HepG2 (cell line): ENCODE results near the gene SLC6A7. TPM values are rescaled to one million over a fixed set of nuclear protein-coding genes. Genes with fewer than 3 reads are reported as not detected.

ENCODE experiments used
- ATAC-seq: fragments of 200-7000 bp; cut with Tn5 transposase; 3 replicates; pipeline ENCODE4 v1.9.1; 2020; ENCODE audit warnings: mild to moderate bottlenecking, moderate library complexity
- BruUV-seq: library from RNA; stranded (reverse); fragments of 400-500 nt; replicated peaks from 2 replicates; lab custom pipeline; 2021; lab: Mats Ljungman, UMichigan
- CTCF ChIA-PET: fragments of 300-600 bp; formaldehyde crosslinking; extraction: SDS; loops from one replicate; lab custom pipeline; 2021; ENCODE audit warnings: low total read pairs, inconsistent platforms, low intra/inter-chr PET ratio; lab: Yijun Ruan, JAX
- POLR2A ChIA-PET: fragments of 350-600 bp; sonication (Branson Sonifier 250); formaldehyde crosslinking; loops from one replicate; lab custom pipeline; 2020; ENCODE audit warnings: antibody characterized with exemption, inconsistent platforms; lab: Yijun Ruan, JAX
- DNase-seq: peaks from one replicate; pipeline ENCODE4 v3.0.0-alpha.2; 2015; ENCODE audit warnings: low spot score
- FAIRE-seq: peaks from 3 replicates; lab custom pipeline; 2011; peaks lifted over from hg19 to GRCh38; lab: Jason Lieb, UNC
- H2AFZ ChIP-seq: one replicate; pipeline ENCODE4 v1.6.1; 2011; ENCODE audit warnings: low read length, inconsistent platforms
- H3K27ac ChIP-seq: fragments of 300-600 bp; 3 replicates; pipeline ENCODE4 v1.8.0; 2011; ENCODE audit warnings: mixed run types, mild to moderate bottlenecking, mixed read lengths, low read length, inconsistent platforms; ENCODE audit not compliant: insufficient read depth; ENCODE audit errors: extremely low read length
- H3K27me3 ChIP-seq, 2 experiments: fragments of 200-600 bp in 1 of 2; 2 replicates in 1 of 2; 3 replicates in 1 of 2; pipeline versions ENCODE4 v1.6.0 to v1.8.0; 2011; ENCODE audit warnings: low read length in 2 of 2, mild to moderate bottlenecking in 2 of 2, moderate library complexity in 2 of 2, inconsistent platforms in 1 of 2; ENCODE audit not compliant: insufficient read depth in 2 of 2, control insufficient read depth in 1 of 2
- H3K36me3 ChIP-seq, 2 experiments: fragments of 200-600 bp in 1 of 2; replicated peaks in 1 of 2; 2 replicates in 1 of 2; 3 replicates in 1 of 2; pipeline versions ENCODE4 v1.5.1 to v1.8.0; 2011; ENCODE audit warnings: low read length in 2 of 2, inconsistent platforms in 1 of 2; ENCODE audit not compliant: insufficient read depth in 2 of 2, control insufficient read depth in 1 of 2
- H3K4me1 ChIP-seq: 2 replicates; pipeline ENCODE4 v1.5.1; 2012; ENCODE audit warnings: low read length, inconsistent platforms; ENCODE audit not compliant: insufficient read depth
- H3K4me2 ChIP-seq: 2 replicates; pipeline ENCODE4 v1.6.0; 2011; ENCODE audit warnings: low read depth, low read length, inconsistent platforms
- H3K4me3 ChIP-seq, 3 experiments: fragments of 200-600 bp in 1 of 3; sonication (generic), shearing (Covaris generic) in 1 of 3; replicated peaks in 1 of 3; 2 replicates each; pipeline ENCODE4 v1.5.1; 2011 to 2016; ENCODE audit warnings: low read length in 3 of 3, inconsistent platforms in 2 of 3, low read depth in 2 of 3, mild to moderate bottlenecking in 2 of 3, control low read depth in 1 of 3, mixed read lengths in 1 of 3; ENCODE audit not compliant: insufficient read depth in 1 of 3
- H3K79me2 ChIP-seq: one replicate; pipeline ENCODE4 v1.6.1; 2011; ENCODE audit warnings: low read length, inconsistent platforms; ENCODE audit not compliant: insufficient read depth
- H3K9ac ChIP-seq: 2 replicates; pipeline ENCODE4 v1.6.0; 2011; ENCODE audit warnings: mild to moderate bottlenecking, low read depth, low read length, inconsistent platforms; ENCODE audit not compliant: insufficient read depth
- H3K9me3 ChIP-seq: 2 replicates; pipeline ENCODE4 v1.5.1; 2012; ENCODE audit warnings: mild to moderate bottlenecking, low read length
- H4K20me1 ChIP-seq: 2 replicates; pipeline ENCODE4 v1.6.0; 2011; ENCODE audit warnings: inconsistent platforms, mild to moderate bottlenecking, low read length, moderate library complexity; ENCODE audit not compliant: insufficient read depth
- AHR ChIP-seq: IDR thresholded peaks from 2 replicates; pipeline ENCODE4 v1.6.1; 2018; ENCODE audit warnings: missing genetic modification reagents, missing compliant biosample characterization
- BRD4 ChIP-seq: sonication (generic); formaldehyde crosslinking; IDR thresholded peaks from 2 replicates; pipeline ENCODE4 v1.4.0; 2020; ENCODE audit warnings: missing genetic modification reagents
- FOSL1 ChIP-seq: sonication (generic); formaldehyde crosslinking; IDR thresholded peaks from 2 replicates; pipeline ENCODE4 v1.9.0; 2021; ENCODE audit warnings: missing genetic modification reagents, borderline replicate concordance
- HNRNPK ChIP-seq: fragments of 200-400 bp; formaldehyde crosslinking; IDR thresholded peaks from 2 replicates; pipeline ENCODE4 v1.6.1; 2018; ENCODE audit warnings: low read length, low read depth, moderate library complexity, mild to moderate bottlenecking; ENCODE audit not compliant: poor library complexity, severe bottlenecking
- KMT2B ChIP-seq: IDR thresholded peaks from 2 replicates; pipeline ENCODE4 v1.6.1; 2016; ENCODE audit warnings: missing genetic modification reagents, missing compliant biosample characterization
- MATR3 ChIP-seq: sonication (generic); formaldehyde crosslinking; IDR thresholded peaks from 2 replicates; pipeline ENCODE4 v1.4.0; 2020; ENCODE audit warnings: missing genetic modification reagents
- RNF2 ChIP-seq: fragments of 450-650 bp; conservative IDR thresholded peaks from 2 replicates; pipeline ENCODE4 v1.6.1; 2016; ENCODE audit warnings: low read depth
- SMARCC2 ChIP-seq: fragments of 450-650 bp; IDR thresholded peaks from 2 replicates; pipeline ENCODE4 v1.6.1; 2017; ENCODE audit warnings: antibody characterized with exemption, mild to moderate bottlenecking
- TAF1 ChIP-seq: sonication (generic); formaldehyde crosslinking; IDR thresholded peaks from 2 replicates; pipeline ENCODE4 v1.4.0; 2020; ENCODE audit warnings: missing genetic modification reagents
- ZBTB42 ChIP-seq: sonication (generic); formaldehyde crosslinking; IDR thresholded peaks from 2 replicates; pipeline ENCODE4 v1.5.0; 2020; ENCODE audit warnings: mild to moderate bottlenecking, missing genetic modification reagents
- ZNF30 ChIP-seq: sonication (generic); formaldehyde crosslinking; IDR thresholded peaks from 2 replicates; pipeline ENCODE4 v1.5.0; 2020; ENCODE audit warnings: mild to moderate bottlenecking, missing genetic modification reagents
- ZNF451 ChIP-seq: sonication (generic); formaldehyde crosslinking; IDR thresholded peaks from 2 replicates; pipeline ENCODE4 v1.5.0; 2020; ENCODE audit warnings: mild to moderate bottlenecking, missing genetic modification reagents
- ZNF766 ChIP-seq: sonication (generic); formaldehyde crosslinking; IDR thresholded peaks from 2 replicates; pipeline ENCODE4 v1.5.0; 2020; ENCODE audit warnings: missing genetic modification reagents, borderline replicate concordance
- ZNF83 ChIP-seq: sonication (generic); formaldehyde crosslinking; IDR thresholded peaks from 2 replicates; pipeline ENCODE4 v1.4.0; 2020; ENCODE audit warnings: missing genetic modification reagents, mild to moderate bottlenecking, borderline replicate concordance
- ZNF878 ChIP-seq: sonication (generic); formaldehyde crosslinking; IDR thresholded peaks from 2 replicates; pipeline ENCODE4 v1.8.1; 2023; ENCODE audit warnings: mild to moderate bottlenecking, missing genetic modification reagents, moderate library complexity
- WGBS: methylation state at CpG from one replicate; pipeline ENCODE4 v1.1.6; 2017; ENCODE audit warnings: low lambda C conversion rate; 5-methylcytosine and 5-hydroxymethylcytosine counted together
- in situ Hi-C: cut with HindIII; loops from 2 replicates; pipeline ENCODE4 v1.10.0; 2017; ENCODE audit warnings: low pct_unique_long_range_greater_than_20kb; ENCODE audit not compliant: extremely low pct_ligation_motif_present
- intact Hi-C: fragments of 100-400 bp; cut with micrococcal nuclease; formaldehyde crosslinking; loops from one replicate; pipeline ENCODE4 v1.10.0; 2022; ENCODE audit not compliant: unreplicated experiment
- polyA plus RNA-seq, 8 experiments: library from polyadenylated mRNA; depleted of rRNA in 3 of 8; stranded (reverse) in 7 of 8; unstranded in 1 of 8; fragments of >200 nt; fragmentation: Illumina TruSeq in 4 of 8; extraction: Trizol in 4 of 8; gene quantifications; 2 replicates each; pipeline versions ENCODE4 v1.2.1 to v1.2.3, GENCODE V29; 2011 to 2016; ENCODE audit warnings: low read depth in 4 of 8, missing spikeins in 1 of 8, mixed read lengths in 1 of 8; ENCODE audit not compliant: insufficient read depth in 1 of 8
- total RNA-seq, 5 experiments: library from RNA; depleted of rRNA; stranded (reverse); fragments of >200 nt; fragmentation: Illumina TruSeq; extraction: Trizol; gene quantifications; 2 replicates each; pipeline ENCODE4 v1.2.3, GENCODE V29; 2016; ENCODE audit warnings: low read depth in 1 of 5
- TF ChIP-seq, protein P1 (sequence below): sonication (generic); formaldehyde crosslinking; IDR thresholded peaks from 2 replicates; pipeline ENCODE4 v1.8.0; 2022; ENCODE audit warnings: mild to moderate bottlenecking, missing genetic modification reagents
- TF ChIP-seq, protein P2 (sequence below): sonication (generic); formaldehyde crosslinking; IDR thresholded peaks from 2 replicates; pipeline ENCODE4 v1.8.1; 2022; ENCODE audit warnings: mild to moderate bottlenecking, missing genetic modification reagents
- TF ChIP-seq, protein P3 (sequence below): sonication (generic); formaldehyde crosslinking; conservative IDR thresholded peaks from 2 replicates; pipeline ENCODE4 v1.8.0; 2022; ENCODE audit warnings: mild to moderate bottlenecking, moderate library complexity, missing genetic modification reagents
- TF ChIP-seq, protein P4 (sequence below): sonication (generic); formaldehyde crosslinking; IDR thresholded peaks from 2 replicates; pipeline ENCODE4 v1.4.0; 2020; ENCODE audit warnings: mild to moderate bottlenecking, missing genetic modification reagents

SLC6A7 gene
- total and polyA plus RNA-seq, 2 of the 13 experiments (the other 11 are each of a cell fraction or from before 2014, with no cell fraction given) = not detected

DNA sequence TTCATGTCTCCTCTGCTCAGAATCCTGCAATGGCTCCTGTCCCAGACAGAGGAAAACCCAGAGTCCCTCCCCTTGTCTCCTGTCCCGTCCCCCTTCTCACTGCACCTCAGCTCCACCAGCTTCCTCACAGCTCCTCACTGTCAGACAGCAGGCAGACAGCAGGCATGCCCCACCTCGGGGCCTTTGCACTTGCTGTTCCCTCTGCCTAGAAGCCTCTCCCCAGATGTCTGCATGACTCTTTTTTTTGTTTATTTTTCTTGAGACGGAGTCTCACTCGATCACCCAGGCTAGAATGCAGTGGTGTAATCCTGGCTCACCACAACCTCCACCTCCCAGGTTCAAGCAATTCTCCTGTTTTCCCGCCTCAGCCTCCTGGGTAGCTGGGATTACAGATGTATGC is 8.8 kb upstream of the SLC6A7 start (continued):
- TF ChIP-seq, protein P1, sequence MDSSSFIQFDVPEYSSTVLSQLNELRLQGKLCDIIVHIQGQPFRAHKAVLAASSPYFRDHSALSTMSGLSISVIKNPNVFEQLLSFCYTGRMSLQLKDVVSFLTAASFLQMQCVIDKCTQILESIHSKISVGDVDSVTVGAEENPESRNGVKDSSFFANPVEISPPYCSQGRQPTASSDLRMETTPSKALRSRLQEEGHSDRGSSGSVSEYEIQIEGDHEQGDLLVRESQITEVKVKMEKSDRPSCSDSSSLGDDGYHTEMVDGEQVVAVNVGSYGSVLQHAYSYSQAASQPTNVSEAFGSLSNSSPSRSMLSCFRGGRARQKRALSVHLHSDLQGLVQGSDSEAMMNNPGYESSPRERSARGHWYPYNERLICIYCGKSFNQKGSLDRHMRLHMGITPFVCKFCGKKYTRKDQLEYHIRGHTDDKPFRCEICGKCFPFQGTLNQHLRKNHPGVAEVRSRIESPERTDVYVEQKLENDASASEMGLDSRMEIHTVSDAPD (CRISPR knock-in tag) = no peak
- TF ChIP-seq, protein P2, sequence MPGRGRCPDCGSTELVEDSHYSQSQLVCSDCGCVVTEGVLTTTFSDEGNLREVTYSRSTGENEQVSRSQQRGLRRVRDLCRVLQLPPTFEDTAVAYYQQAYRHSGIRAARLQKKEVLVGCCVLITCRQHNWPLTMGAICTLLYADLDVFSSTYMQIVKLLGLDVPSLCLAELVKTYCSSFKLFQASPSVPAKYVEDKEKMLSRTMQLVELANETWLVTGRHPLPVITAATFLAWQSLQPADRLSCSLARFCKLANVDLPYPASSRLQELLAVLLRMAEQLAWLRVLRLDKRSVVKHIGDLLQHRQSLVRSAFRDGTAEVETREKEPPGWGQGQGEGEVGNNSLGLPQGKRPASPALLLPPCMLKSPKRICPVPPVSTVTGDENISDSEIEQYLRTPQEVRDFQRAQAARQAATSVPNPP = no peak
- TF ChIP-seq AHR = no peak
- no peak for TF ChIP-seq HNRNPK
- TF ChIP-seq BRD4 (CRISPR knock-in tag) = no peak
- TF ChIP-seq, protein P3, sequence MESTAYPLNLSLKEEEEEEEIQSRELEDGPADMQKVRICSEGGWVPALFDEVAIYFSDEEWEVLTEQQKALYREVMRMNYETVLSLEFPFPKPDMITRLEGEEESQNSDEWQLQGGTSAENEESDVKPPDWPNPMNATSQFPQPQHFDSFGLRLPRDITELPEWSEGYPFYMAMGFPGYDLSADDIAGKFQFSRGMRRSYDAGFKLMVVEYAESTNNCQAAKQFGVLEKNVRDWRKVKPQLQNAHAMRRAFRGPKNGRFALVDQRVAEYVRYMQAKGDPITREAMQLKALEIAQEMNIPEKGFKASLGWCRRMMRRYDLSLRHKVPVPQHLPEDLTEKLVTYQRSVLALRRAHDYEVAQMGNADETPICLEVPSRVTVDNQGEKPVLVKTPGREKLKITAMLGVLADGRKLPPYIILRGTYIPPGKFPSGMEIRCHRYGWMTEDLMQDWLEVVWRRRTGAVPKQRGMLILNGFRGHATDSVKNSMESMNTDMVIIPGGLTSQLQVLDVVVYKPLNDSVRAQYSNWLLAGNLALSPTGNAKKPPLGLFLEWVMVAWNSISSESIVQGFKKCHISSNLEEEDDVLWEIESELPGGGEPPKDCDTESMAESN (CRISPR knock-in tag) = no peak
- no peak for TF ChIP-seq ZBTB42 (CRISPR knock-in tag)

DNA sequence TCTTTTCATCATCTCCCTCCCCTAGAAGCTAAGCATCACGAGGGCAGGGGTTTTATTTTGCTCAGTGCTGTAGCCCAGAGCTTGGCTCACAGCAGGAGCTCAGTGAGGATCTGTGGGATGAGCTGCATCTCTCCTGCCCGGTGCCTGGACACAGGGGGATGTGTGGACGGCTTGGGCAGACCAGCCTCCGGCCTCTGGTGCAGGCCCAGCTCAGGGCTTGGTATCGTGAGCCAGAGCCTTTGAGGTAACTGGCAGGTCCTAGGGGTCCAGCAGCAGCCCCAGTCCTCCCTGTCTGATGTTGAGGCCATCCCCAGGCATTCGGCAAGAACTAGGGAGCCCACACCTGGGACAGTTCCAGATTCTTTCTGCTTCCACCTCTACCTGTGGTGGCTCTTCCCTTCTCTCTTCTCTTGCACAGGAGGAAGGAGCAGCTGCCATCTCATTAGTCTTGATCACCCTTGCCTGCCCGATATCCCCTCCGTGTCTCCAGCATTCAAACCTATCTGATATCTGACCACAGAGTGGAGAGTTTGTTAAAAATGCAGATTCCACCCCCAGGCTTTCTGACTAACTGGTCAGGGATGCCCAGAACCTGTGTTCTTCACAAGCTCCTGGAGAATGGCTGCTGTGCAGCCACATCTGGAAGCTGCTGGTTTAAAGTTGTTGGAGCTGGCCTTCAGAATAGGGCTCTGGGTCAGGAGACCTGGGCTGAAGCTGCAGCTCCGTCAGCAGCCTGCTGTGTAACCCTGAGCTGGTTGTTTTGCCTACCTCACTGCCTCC is 7.9 kb upstream of the SLC6A7 start:
- no peak for ATAC-seq
- no peak for FAIRE-seq
- peaks cover 36% of the 10 kb centered on the region for H3K4me1 ChIP-seq
- in situ Hi-C loops = no loop called here
- no peak overlapping the region for H3K4me3 ChIP-seq
- DNase-seq = no peak
- intact Hi-C loops = no loop called here
- no TSS peak for BruUV-seq
- H3K27me3 ChIP-seq = peaks cover 4 to 13% of the 10 kb centered on the region in 2 experiments; a peak in 4 of 5 replicates
- ChIA-PET CTCF (no interaction called here), POLR2A (no interaction called here)
- no peak overlapping the region for H2AFZ ChIP-seq
- no peaks in the 10 kb centered on the region for H3K36me3 ChIP-seq
- H3K27ac ChIP-seq = no peak overlapping the region
- WGBS = 53% methylated on average over 8 of the region's 9 CpGs
- no peak overlapping the region for H3K9ac ChIP-seq
- H3K4me2 ChIP-seq = no peak overlapping the region
- no peaks in the 10 kb centered on the region for H3K79me2 ChIP-seq
- no peaks in the 10 kb centered on the region for H4K20me1 ChIP-seq
- H3K9me3 ChIP-seq = no peaks in the 10 kb centered on the region
- no peak for TF ChIP-seq ZNF878
- no peak for TF ChIP-seq ZNF30 (CRISPR knock-in tag)
- TF ChIP-seq, protein P4, sequence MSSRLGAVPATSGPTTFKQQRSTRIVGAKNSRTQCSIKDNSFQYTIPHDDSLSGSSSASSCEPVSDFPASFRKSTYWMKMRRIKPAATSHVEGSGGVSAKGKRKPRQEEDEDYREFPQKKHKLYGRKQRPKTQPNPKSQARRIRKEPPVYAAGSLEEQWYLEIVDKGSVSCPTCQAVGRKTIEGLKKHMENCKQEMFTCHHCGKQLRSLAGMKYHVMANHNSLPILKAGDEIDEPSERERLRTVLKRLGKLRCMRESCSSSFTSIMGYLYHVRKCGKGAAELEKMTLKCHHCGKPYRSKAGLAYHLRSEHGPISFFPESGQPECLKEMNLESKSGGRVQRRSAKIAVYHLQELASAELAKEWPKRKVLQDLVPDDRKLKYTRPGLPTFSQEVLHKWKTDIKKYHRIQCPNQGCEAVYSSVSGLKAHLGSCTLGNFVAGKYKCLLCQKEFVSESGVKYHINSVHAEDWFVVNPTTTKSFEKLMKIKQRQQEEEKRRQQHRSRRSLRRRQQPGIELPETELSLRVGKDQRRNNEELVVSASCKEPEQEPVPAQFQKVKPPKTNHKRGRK (CRISPR knock-in tag) = no peak
- TF ChIP-seq SMARCC2 = no peak
- no peak for TF ChIP-seq MATR3 (CRISPR knock-in tag)
- TF ChIP-seq TAF1 (CRISPR knock-in tag) = no peak
- no peak for TF ChIP-seq ZNF766 (CRISPR knock-in tag)
- TF ChIP-seq FOSL1 (CRISPR knock-in tag) = no peak
- TF ChIP-seq RNF2 = no peak
- no peak for TF ChIP-seq KMT2B
- TF ChIP-seq ZNF451 (CRISPR knock-in tag) = no peak
- no peak for TF ChIP-seq ZNF83 (CRISPR knock-in tag)
